NOMO-1 treated with DMSO at 0.1 percent for 48 hours (cell line): ENCODE results near the gene SQSTM1.
"Not testable (repeated sequence)": the region's sequence is repeated elsewhere in the genome, so short reads cannot be mapped to it uniquely, and the experiment has no call there.

ENCODE experiments used
- DNase-seq: peaks from one replicate; lab custom pipeline; 2025; ENCODE audit not compliant: unreplicated experiment; lab: John Stamatoyannopoulos, UW

The SQSTM1 gene

GRCh38 chr5:179823937-179824744 is 3.4 kb downstream of the SQSTM1 start:
- no peak for DNase-seq

- DNase-seq = no peak
These were observed 4.0 kb downstream of the SQSTM1 start for GRCh38 chr5:179824745-179825112.

GRCh38 chr5:179825655-179826182 is 5.0 kb downstream of the SQSTM1 start:
- no peak for DNase-seq

GRCh38 chr5:179827680-179828079 is 7.0 kb downstream of the SQSTM1 start:
- peak; percentile 97 for DNase-seq

- no peak for DNase-seq
These were observed 8.2 kb downstream of the SQSTM1 start for GRCh38 chr5:179828756-179829421.

- no peak for DNase-seq
These were observed 9.2 kb downstream of the SQSTM1 start for GRCh38 chr5:179829732-179830435.

- DNase-seq = no peak
These were observed 10.2 kb downstream of the SQSTM1 start for GRCh38 chr5:179830818-179831468.

- DNase-seq = no peak
These were observed 11.5 kb downstream of the SQSTM1 start for GRCh38 chr5:179832039-179832745.

GRCh38 chr5:179833056-179833708 is 12.5 kb downstream of the SQSTM1 start:
- DNase-seq = no peak

- DNase-seq = no peak
These were observed 13.0 kb downstream of the SQSTM1 start for GRCh38 chr5:179833709-179834070.

- DNase-seq = no peak
These were observed 13.4 kb downstream of the SQSTM1 start for GRCh38 chr5:179834120-179834519.

- DNase-seq = not testable (repeated sequence)
These were observed 14.2 kb downstream of the SQSTM1 start for GRCh38 chr5:179834871-179835270.

GRCh38 chr5:179836225-179837019 is 15.7 kb downstream of the SQSTM1 start:
- DNase-seq = no peak

GRCh38 chr5:179837076-179838011 is 16.6 kb downstream of the SQSTM1 start:
- no peak for DNase-seq

- DNase-seq = no peak
These were observed 18.9 kb downstream of the SQSTM1 start for GRCh38 chr5:179839328-179840256.

GRCh38 chr5:179840321-179840720 is 19.6 kb downstream of the SQSTM1 start:
- no peak for DNase-seq

GRCh38 chr5:179840766-179841165 is 20.1 kb downstream of the SQSTM1 start:
- no peak for DNase-seq
